ENCODE results near the gene AVPR2.

- TF ChIP-seq ZNF121 (tag by site-specific recombination; IDR thresholded peaks at IDR 0.05) (no peak), ZNF274 (IDR thresholded peaks at IDR 0.05; ENCODE audit: low read length) (no peak), ZNF274 (tag by site-specific recombination; IDR thresholded peaks at IDR 0.05; ENCODE audit: borderline replicate concordance) (no peak), REPIN1 (tag by site-specific recombination; IDR thresholded peaks at IDR 0.05; ENCODE audit: low read depth) (no peak), ZNF548 (tag by site-specific recombination; IDR thresholded peaks at IDR 0.05) (no peak), CTCF (tag by site-specific recombination; IDR thresholded peaks at IDR 0.05) (no peak), YY2 (tag by site-specific recombination; IDR thresholded peaks at IDR 0.05) (no peak), ZNF785 (tag by site-specific recombination; IDR thresholded peaks at IDR 0.05) (no peak), ZNF138 (tag by site-specific recombination; IDR thresholded peaks at IDR 0.05; ENCODE audit: borderline replicate concordance) (no peak), ZNF624 (tag by site-specific recombination; IDR thresholded peaks at IDR 0.05) (no peak), ZNF76 (tag by site-specific recombination; IDR thresholded peaks at IDR 0.05; ENCODE audit: borderline replicate concordance, low read depth) (no peak), ZNF660 (tag by site-specific recombination; IDR thresholded peaks at IDR 0.05) (no peak), KLF1 (tag by site-specific recombination; IDR thresholded peaks at IDR 0.05) (no peak), ZNF302 (tag by site-specific recombination; IDR thresholded peaks at IDR 0.05; ENCODE audit: low read depth) (no peak), ZNF24 (tag by site-specific recombination; IDR thresholded peaks at IDR 0.05) (no peak)
Observed at GRCh38 chrX:153908219-153908860, 3.9 kb downstream of the AVPR2 start.
